PC-3 (cell line): ENCODE data around the gene CCDC178. TPM values are rescaled to one million over a fixed set of nuclear protein-coding genes. Genes with fewer than 3 reads are reported as not detected.
A peak's percentile ranks its signal among the peaks of the same experiment; 100 is the strongest.

Experiments used
- ATAC-seq: fragments of 200-7000 bp; cut with Tn5 transposase; 2 replicates; pipeline ENCODE4 v1.9.1; 2020; ENCODE audit warnings: mild to moderate bottlenecking, moderate library complexity
- BruUV-seq: library from RNA; stranded (reverse); fragments of 400-500 nt; replicated peaks from 2 replicates; lab custom pipeline; 2021; lab: Mats Ljungman, UMichigan
- CTCF ChIA-PET: fragments of 300-600 bp; sonication (Branson Sonifier 250); formaldehyde crosslinking; loops from one replicate; lab custom pipeline; 2022; ENCODE audit warnings: antibody characterized with exemption; lab: Charles Lee
- POLR2A ChIA-PET: fragments of 300-600 bp; sonication (Branson Sonifier 250); formaldehyde crosslinking; loops from one replicate; lab custom pipeline; 2022; ENCODE audit warnings: antibody characterized with exemption; ENCODE audit not compliant: unreplicated experiment; lab: Charles Lee
- DNase-seq: peaks from one replicate; pipeline ENCODE4 v3.0.0-alpha.2; 2015
- H2AFZ ChIP-seq: fragments of 300-600 bp; sonication (generic); 2 replicates; pipeline ENCODE4 v1.6.0; 2016; ENCODE audit warnings: antibody characterized with exemption, low read length
- H3F3A ChIP-seq: fragments of 300-600 bp; sonication (generic); one replicate; pipeline ENCODE4 v1.6.0; 2017; ENCODE audit warnings: antibody characterized with exemption, low read length, control low read depth, mild to moderate bottlenecking; ENCODE audit not compliant: unreplicated experiment
- H3K27ac ChIP-seq: fragments of 300-600 bp; sonication (generic); 2 replicates; pipeline ENCODE4 v1.5.1; 2016; ENCODE audit warnings: mild to moderate bottlenecking, low read length
- H3K27me3 ChIP-seq: fragments of 300-600 bp; sonication (generic); 2 replicates; pipeline ENCODE4 v1.6.1; 2016; ENCODE audit warnings: low read length, mixed read lengths
- H3K36me3 ChIP-seq: fragments of 300-600 bp; sonication (generic); 2 replicates; pipeline ENCODE4 v1.6.1; 2016; ENCODE audit warnings: low read depth, mixed run types, low read length, mixed read lengths
- H3K4me1 ChIP-seq: fragments of 300-600 bp; sonication (generic); 2 replicates; pipeline ENCODE4 v1.5.1; 2016; ENCODE audit warnings: low read length; ENCODE audit not compliant: insufficient read depth
- H3K4me2 ChIP-seq: fragments of 300-600 bp; sonication (generic); 2 replicates; pipeline ENCODE4 v1.6.0; 2016; ENCODE audit warnings: low read length
- H3K4me3 ChIP-seq: fragments of 300-600 bp; sonication (generic); 2 replicates; pipeline ENCODE4 v1.5.1; 2016; ENCODE audit warnings: mild to moderate bottlenecking, low read length, mixed read lengths
- H3K79me2 ChIP-seq: fragments of 300-600 bp; sonication (generic); 2 replicates; pipeline ENCODE4 v1.6.1; 2017; ENCODE audit warnings: low read length, mixed read lengths
- H3K9ac ChIP-seq: fragments of 300-600 bp; sonication (generic); 2 replicates; pipeline ENCODE4 v1.6.0; 2016; ENCODE audit warnings: mild to moderate bottlenecking, low read length
- H3K9me2 ChIP-seq: fragments of 300-600 bp; sonication (generic); replicated peaks from 2 replicates; pipeline ENCODE4 v1.6.1; 2016; ENCODE audit warnings: mixed run types, low read length, mixed read lengths
- H3K9me3 ChIP-seq: fragments of 300-600 bp; sonication (generic); 2 replicates; pipeline ENCODE4 v1.6.1; 2016; ENCODE audit warnings: low read length, mixed read lengths
- H4K20me1 ChIP-seq: fragments of 300-600 bp; sonication (generic); 2 replicates; pipeline ENCODE4 v1.6.1; 2016; ENCODE audit warnings: low read length, mixed read lengths
- CTCF ChIP-seq: fragments of 300-600 bp; sonication (generic); conservative IDR thresholded peaks from 2 replicates; pipeline ENCODE4 v1.5.1; 2017; ENCODE audit warnings: antibody characterized with exemption, low read depth, mild to moderate bottlenecking, low read length
- EZH2 ChIP-seq: fragments of 300-600 bp; sonication (generic); IDR thresholded peaks from one replicate; pipeline ENCODE4 v1.6.1; 2017; ENCODE audit warnings: antibody characterized with exemption, mild to moderate bottlenecking, low read length; ENCODE audit not compliant: unreplicated experiment
- EZH2phosphoT487 ChIP-seq: fragments of 300-600 bp; sonication (generic); IDR thresholded peaks from 2 replicates; pipeline ENCODE4 v1.6.1; 2018; ENCODE audit warnings: mild to moderate bottlenecking, antibody characterized with exemption, low read length, borderline replicate concordance
- intact Hi-C: fragments of 100-400 bp; cut with micrococcal nuclease; formaldehyde crosslinking; loops from 2 replicates; pipeline ENCODE4 v1.9.0; 2023
- total RNA-seq: library from RNA; depleted of rRNA; stranded (reverse); fragments of >200 nt; gene quantifications from 2 replicates; pipeline ENCODE4 v1.2.3, GENCODE V29; 2014

Gene CCDC178
- total RNA-seq, 1 experiment from 2014 or later = not detected

GRCh38 chr18:32920796-32921787 lies 519.4 kb downstream of the CCDC178 start:
- Histone ChIP-seq H3K9me2 (no peaks in the 10 kb centered on the region), H3K36me3 (no peaks in the 10 kb centered on the region), H3K4me2 (peak overlapping the region; percentile 41), H3F3A (no peaks in the 10 kb centered on the region), H3K9me3 (no peaks in the 10 kb centered on the region), H3K27me3 (no peaks in the 10 kb centered on the region; the same call in 1 of the 2 replicates), H3K27ac (no peak overlapping the region), H2AFZ (no peak overlapping the region), H3K79me2 (no peaks in the 10 kb centered on the region), H3K9ac (no peak overlapping the region), H3K4me3 (no peak overlapping the region), H3K4me1 (peaks cover 12% of the 10 kb centered on the region; the same call in 1 of the 2 replicates), H4K20me1 (no peaks in the 10 kb centered on the region)
- intact Hi-C loops = loop anchor here (1.0 to 10.0 kb wide), 2 partner anchors 10 to 264 kb away; no protein-coding TSS in a partner anchor
- peak; percentile 98 for ATAC-seq
- TF ChIP-seq EZH2phosphoT487 = no peak
- DNase-seq = peak; percentile 72
- ChIA-PET CTCF (no interaction called here), POLR2A (no interaction called here)
- no TSS peak for BruUV-seq

- H3K4me1 ChIP-seq = peaks cover 12% of the 10 kb centered on the region; the same call in 1 of the 2 replicates
- no peaks in the 10 kb centered on the region for H3K79me2 ChIP-seq
- no peak overlapping the region for H3K4me3 ChIP-seq
- H3K9ac ChIP-seq = no peak overlapping the region
- ATAC-seq (peak; percentile 51), DNase-seq (peak; percentile 38)
- TF ChIP-seq CTCF (peak; percentile 47), EZH2phosphoT487 (no peak), EZH2 (no peak)
- no peaks in the 10 kb centered on the region for H4K20me1 ChIP-seq
- no peaks in the 10 kb centered on the region for H3K9me2 ChIP-seq
- ChIA-PET CTCF (no interaction called here), POLR2A (no interaction called here)
- no peaks in the 10 kb centered on the region for H3K27me3 ChIP-seq
- no peaks in the 10 kb centered on the region for H3F3A ChIP-seq
- H3K9me3 ChIP-seq = no peaks in the 10 kb centered on the region
- no peak overlapping the region for H3K4me2 ChIP-seq
- H2AFZ ChIP-seq = no peak overlapping the region
- BruUV-seq = no TSS peak
- no peak overlapping the region for H3K27ac ChIP-seq
- intact Hi-C loops = loop anchor here (10.0 kb wide), 1 partner anchor 265 kb away; no protein-coding TSS in a partner anchor
- no peaks in the 10 kb centered on the region for H3K36me3 ChIP-seq
These were observed 520.7 kb downstream of the CCDC178 start for GRCh38 chr18:32919799-32920198.

GRCh38 chr18:32918692-32919250 lies 521.8 kb downstream of the CCDC178 start:
- no peaks in the 10 kb centered on the region for H3F3A ChIP-seq
- H2AFZ ChIP-seq = no peak overlapping the region
- intact Hi-C loops = no loop called here
- H3K27ac ChIP-seq = no peak overlapping the region
- ChIA-PET CTCF (no interaction called here), POLR2A (interaction anchor here (0.6 kb wide), 1 partner anchor 1040 kb away, joined by 5 read pairs; no protein-coding TSS in a partner anchor)
- no peaks in the 10 kb centered on the region for H3K9me3 ChIP-seq
- no peak overlapping the region for H3K9ac ChIP-seq
- no peaks in the 10 kb centered on the region for H3K27me3 ChIP-seq
- H3K4me2 ChIP-seq = no peak overlapping the region
- BruUV-seq = no TSS peak
- no peaks in the 10 kb centered on the region for H3K36me3 ChIP-seq
- DNase-seq = no peak
- TF ChIP-seq CTCF = no peak
- TF ChIP-seq EZH2 = no peak
- no peak for TF ChIP-seq EZH2phosphoT487
- no peaks in the 10 kb centered on the region for H4K20me1 ChIP-seq
- no peak overlapping the region for H3K4me3 ChIP-seq
- no peaks in the 10 kb centered on the region for H3K9me2 ChIP-seq
- no peaks in the 10 kb centered on the region for H3K79me2 ChIP-seq
- peaks cover 12% of the 10 kb centered on the region; the same call in 1 of the 2 replicates for H3K4me1 ChIP-seq
- ATAC-seq = no peak
